Breast epithelium (tissue), 4 donors: ENCODE results near the gene MMP15. TPM values are rescaled to one million over a fixed set of nuclear protein-coding genes. Genes with fewer than 3 reads are reported as not detected.

Source experiments
- DNase-seq, 2 donors: peaks; one replicate each; pipeline ENCODE4 v3.0.0-alpha.2; 2019; ENCODE audit warnings: low spot score in 2 of 2
- H3K27ac ChIP-seq, 2 donors: fragments of 200-600 bp; sonication (generic) in 1 of 2; one replicate each; pipeline ENCODE4 v1.5.1; 2016 to 2019; ENCODE audit warnings: mild to moderate bottlenecking in 1 of 2
- H3K27me3 ChIP-seq, 2 donors: fragments of 200-600 bp; sonication (generic) in 1 of 2; one replicate each; pipeline versions ENCODE4 v1.5.1 to v1.6.0; 2017 to 2019; ENCODE audit warnings: control low read depth in 1 of 2, mild to moderate bottlenecking in 1 of 2
- H3K36me3 ChIP-seq: fragments of 200-600 bp; one replicate; pipeline ENCODE4 v1.5.1; 2019
- H3K4me1 ChIP-seq, 2 donors: fragments of 200-600 bp; sonication (generic); one replicate each; pipeline ENCODE4 v1.5.1; 2016 to 2019; ENCODE audit warnings: control low read depth in 1 of 2
- H3K4me3 ChIP-seq, 3 donors: fragments of 200-600 bp; sonication (generic); 1 replicate in 2 of 3; 2 replicates in 1 of 3; pipeline ENCODE4 v1.5.1; 2016 to 2019; ENCODE audit warnings: mild to moderate bottlenecking in 3 of 3, moderate library complexity in 2 of 3
- H3K9me3 ChIP-seq, 2 donors: fragments of 200-600 bp; sonication (generic) in 1 of 2; one replicate each; pipeline ENCODE4 v1.5.1; 2016 to 2019; ENCODE audit warnings: control low read depth in 1 of 2
- POLR2A ChIP-seq: fragments of 450-650 bp; IDR thresholded peaks from one replicate; pipeline ENCODE4 v1.6.1; 2016; ENCODE audit warnings: antibody characterized with exemption, mild to moderate bottlenecking, moderate library complexity
- POLR2AphosphoS5 ChIP-seq, 3 donors: sonication (generic); formaldehyde crosslinking; IDR thresholded peaks; one replicate each; pipeline ENCODE4 v1.6.1; 2017; ENCODE audit warnings: antibody characterized with exemption in 3 of 3
- intact Hi-C: fragments of 100-400 bp; cut with DNase I; formaldehyde crosslinking; loops from one replicate; pipeline ENCODE4 v1.15.1; 2023; ENCODE audit warnings: low total_unique reads
- total RNA-seq, 3 donors: library from RNA; depleted of rRNA; stranded (reverse); fragments of >200 nt; gene quantifications; one replicate each; pipeline ENCODE4 v1.1.0, GENCODE V29; 2016
- TF ChIP-seq, protein P1 (sequence below), 3 donors: fragments of 450-650 bp; IDR thresholded peaks; one replicate each; pipeline ENCODE4 v1.5.1; 2016 to 2017; ENCODE audit warnings: antibody characterized with exemption in 3 of 3, mild to moderate bottlenecking in 3 of 3, moderate library complexity in 3 of 3

MMP15 gene
- total RNA-seq, 3 donors from 2014 or later, result 4.6 to 5.3 (median 4.8) TPM

DNA sequence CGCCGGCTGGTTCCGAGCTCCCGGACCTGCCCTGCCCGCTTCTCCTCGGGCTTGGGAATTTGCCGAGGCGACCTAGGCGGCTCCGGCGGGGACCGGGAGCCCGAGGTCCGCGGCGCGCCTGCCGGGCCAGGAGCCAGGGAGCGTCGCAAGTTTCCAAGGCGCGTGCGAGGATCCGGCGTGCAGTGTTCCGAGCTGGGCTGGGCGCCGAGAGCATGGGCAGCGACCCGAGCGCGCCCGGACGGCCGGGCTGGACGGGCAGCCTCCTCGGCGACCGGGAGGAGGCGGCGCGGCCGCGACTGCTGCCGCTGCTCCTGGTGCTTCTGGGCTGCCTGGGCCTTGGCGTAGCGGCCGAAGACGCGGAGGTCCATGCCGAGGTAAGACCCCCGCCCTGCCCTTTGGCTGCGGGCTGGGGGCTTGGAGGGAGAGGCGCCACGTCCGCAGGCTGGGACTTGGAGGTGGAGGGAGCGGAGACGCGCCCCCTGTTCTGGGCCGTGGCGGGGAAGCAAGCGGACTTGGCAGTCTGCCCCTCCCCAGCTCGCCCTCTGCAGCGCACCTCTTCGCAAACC lies 668 bp downstream of the MMP15 start:
- H3K36me3 ChIP-seq, result no peaks in the 10 kb centered on the region
- TF ChIP-seq, protein P1, sequence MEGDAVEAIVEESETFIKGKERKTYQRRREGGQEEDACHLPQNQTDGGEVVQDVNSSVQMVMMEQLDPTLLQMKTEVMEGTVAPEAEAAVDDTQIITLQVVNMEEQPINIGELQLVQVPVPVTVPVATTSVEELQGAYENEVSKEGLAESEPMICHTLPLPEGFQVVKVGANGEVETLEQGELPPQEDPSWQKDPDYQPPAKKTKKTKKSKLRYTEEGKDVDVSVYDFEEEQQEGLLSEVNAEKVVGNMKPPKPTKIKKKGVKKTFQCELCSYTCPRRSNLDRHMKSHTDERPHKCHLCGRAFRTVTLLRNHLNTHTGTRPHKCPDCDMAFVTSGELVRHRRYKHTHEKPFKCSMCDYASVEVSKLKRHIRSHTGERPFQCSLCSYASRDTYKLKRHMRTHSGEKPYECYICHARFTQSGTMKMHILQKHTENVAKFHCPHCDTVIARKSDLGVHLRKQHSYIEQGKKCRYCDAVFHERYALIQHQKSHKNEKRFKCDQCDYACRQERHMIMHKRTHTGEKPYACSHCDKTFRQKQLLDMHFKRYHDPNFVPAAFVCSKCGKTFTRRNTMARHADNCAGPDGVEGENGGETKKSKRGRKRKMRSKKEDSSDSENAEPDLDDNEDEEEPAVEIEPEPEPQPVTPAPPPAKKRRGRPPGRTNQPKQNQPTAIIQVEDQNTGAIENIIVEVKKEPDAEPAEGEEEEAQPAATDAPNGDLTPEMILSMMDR (IDR thresholded peaks at IDR 0.05), result no peak
- TF ChIP-seq POLR2AphosphoS5 (IDR thresholded peaks at IDR 0.05), result no peak
- TF ChIP-seq POLR2A, result no peak
- H3K4me3 ChIP-seq, result peak overlapping the region; percentile 66 to 92 (median 72)
- no peaks in the 10 kb centered on the region for H3K27me3 ChIP-seq
- peak overlapping the region; percentile 67 to 78 for H3K27ac ChIP-seq
- no peaks in the 10 kb centered on the region for H3K9me3 ChIP-seq
- intact Hi-C loops, result loop anchor here (5.0 kb wide), 1 partner anchor 101 kb away; the partner anchor contains the start of gene CFAP20
- peaks cover 11 to 12% of the 10 kb centered on the region in 2 donors for H3K4me1 ChIP-seq
- no peak for DNase-seq

DNA sequence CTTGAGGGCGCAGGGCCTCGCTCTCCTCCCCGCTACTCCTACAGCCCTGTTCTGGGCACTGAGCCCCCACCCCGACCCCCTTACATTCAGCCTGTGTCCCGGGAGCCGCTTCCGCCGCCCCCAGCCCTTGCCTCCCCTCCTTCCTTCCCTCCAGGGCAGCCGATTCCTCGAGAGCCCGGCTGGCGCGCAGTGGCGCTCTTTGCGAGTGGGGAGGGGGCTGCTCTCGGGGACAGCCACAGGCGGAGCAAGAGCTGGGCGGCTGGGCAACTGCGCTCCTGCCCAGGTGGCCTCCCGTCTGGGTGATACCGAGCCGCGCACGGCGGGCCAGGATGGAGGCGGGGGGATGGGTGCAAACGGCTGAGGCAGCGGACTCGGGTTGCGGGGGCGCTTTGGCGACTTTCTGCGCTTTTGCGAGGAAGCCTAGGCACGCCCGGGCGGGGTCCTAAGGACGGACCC lies 1.2 kb downstream of the MMP15 start:
- no peaks in the 10 kb centered on the region for H3K36me3 ChIP-seq
- TF ChIP-seq POLR2A (no peak), POLR2AphosphoS5 (IDR thresholded peaks at IDR 0.05) (no peak)
- TF ChIP-seq, protein P1 (IDR thresholded peaks at IDR 0.05), result no peak
- intact Hi-C loops, result loop anchor here (5.0 kb wide), 1 partner anchor 101 kb away; the partner anchor contains the start of gene CFAP20
- peak overlapping the region; percentile 66 to 92 (median 72) for H3K4me3 ChIP-seq
- DNase-seq, result no peak
- H3K9me3 ChIP-seq, result no peaks in the 10 kb centered on the region
- peak overlapping the region in 1 of 2 donors; percentile 78 for H3K27ac ChIP-seq
- no peaks in the 10 kb centered on the region for H3K27me3 ChIP-seq
- peaks cover 11 to 14% of the 10 kb centered on the region in 2 donors for H3K4me1 ChIP-seq

DNA sequence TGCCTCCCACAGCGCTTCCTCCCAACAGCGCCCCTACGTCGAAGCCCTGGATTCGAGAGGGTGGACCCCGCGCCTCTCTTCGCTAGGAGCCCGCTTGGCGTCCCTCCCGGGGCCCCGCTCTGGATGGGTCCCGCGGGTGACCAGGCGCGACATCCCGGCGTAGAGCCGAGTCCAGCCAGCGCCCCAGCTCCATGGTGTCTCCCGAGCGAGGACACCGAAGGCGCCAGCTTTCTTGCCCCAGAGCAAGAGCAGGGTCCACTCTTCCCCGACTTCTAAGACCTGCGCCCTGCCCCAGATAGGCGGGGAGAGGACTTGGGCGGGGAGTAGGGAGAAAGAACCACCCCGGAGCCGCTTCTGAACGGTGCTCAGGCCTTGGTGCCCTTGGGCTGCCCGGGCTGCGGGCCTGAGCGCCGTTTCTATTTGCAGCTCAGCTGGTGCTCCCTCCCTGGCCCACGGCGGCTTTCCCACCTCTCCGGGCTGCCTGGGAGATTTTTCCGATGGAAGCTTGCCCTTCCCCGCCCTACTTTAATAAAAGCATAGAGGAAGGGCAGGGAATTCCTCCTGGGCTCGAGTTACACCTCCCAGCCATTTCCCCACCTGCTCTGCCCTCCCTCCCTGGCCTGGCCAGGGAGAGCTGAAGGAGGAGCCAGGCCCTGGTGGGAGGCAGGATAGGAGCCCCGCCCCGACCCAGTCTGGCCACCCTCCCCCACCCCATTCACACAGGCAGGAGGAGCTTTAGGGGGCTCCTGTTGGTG lies 1.8 kb downstream of the MMP15 start:
- Histone ChIP-seq H3K27me3 (no peaks in the 10 kb centered on the region), H3K4me3 (peak overlapping the region; percentile 66 to 92 (median 72)), H3K36me3 (no peaks in the 10 kb centered on the region), H3K4me1 (peaks cover 11 to 14% of the 10 kb centered on the region in 2 donors), H3K9me3 (no peaks in the 10 kb centered on the region), H3K27ac (peak overlapping the region in 1 of 2 donors; percentile 8)
- DNase-seq, result no peak
- TF ChIP-seq POLR2AphosphoS5 (IDR thresholded peaks at IDR 0.05), result no peak
- TF ChIP-seq, protein P1 (IDR thresholded peaks at IDR 0.05), result no peak
- TF ChIP-seq POLR2A, result no peak
- intact Hi-C loops, result loop anchor here (5.0 kb wide), 1 partner anchor 100 kb away; the partner anchor contains the start of gene CFAP20

DNA sequence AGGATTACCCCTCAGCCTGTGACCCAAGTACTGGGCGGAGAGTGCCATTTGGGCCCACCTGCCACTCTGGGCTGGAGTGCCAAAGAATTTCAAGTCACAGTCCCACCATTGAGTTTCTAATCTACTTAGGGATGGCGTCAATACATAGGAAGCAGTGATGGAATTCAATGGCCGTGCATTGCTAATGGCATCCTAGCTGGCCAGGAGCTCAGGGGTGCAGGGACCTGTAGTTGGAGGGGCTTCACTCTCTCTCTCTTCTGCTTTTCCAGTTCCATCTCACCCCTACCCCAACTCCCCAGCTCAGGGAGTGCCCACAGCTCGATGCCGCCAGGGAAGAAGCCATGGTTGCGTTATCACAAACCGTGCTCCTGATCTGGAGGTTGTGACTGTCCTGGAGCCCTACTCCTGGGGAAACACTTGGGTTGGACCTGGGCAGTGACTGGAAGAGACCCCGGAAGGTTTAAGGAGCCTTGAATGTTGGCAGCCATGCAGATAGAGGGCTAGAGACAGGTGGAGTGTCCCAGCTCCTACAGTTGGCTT lies 2.4 kb downstream of the MMP15 start:
- H3K4me1 ChIP-seq, result peaks cover 8 to 12% of the 10 kb centered on the region in 2 donors

More for the DNA sequence above, 2.4 kb downstream of the MMP15 start:
- DNase-seq, result no peak
- intact Hi-C loops, result loop anchor here (5.0 kb wide), 1 partner anchor 99 kb away; the partner anchor contains the start of gene CFAP20
- Histone ChIP-seq H3K27ac (peak overlapping the region in 1 of 2 donors; percentile 8), H3K27me3 (no peaks in the 10 kb centered on the region), H3K4me3 (peak overlapping the region in 1 of 3 donors; percentile 92), H3K36me3 (no peaks in the 10 kb centered on the region), H3K9me3 (no peaks in the 10 kb centered on the region)
- TF ChIP-seq POLR2A (no peak), POLR2AphosphoS5 (IDR thresholded peaks at IDR 0.05) (no peak)
- TF ChIP-seq, protein P1 (IDR thresholded peaks at IDR 0.05), result no peak
